GM19438 (cell line): Measurements from ENCODE around the gene NUTM2F.
"Not testable (repeated sequence)": the region's sequence is repeated elsewhere in the genome, so short reads cannot be mapped to it uniquely, and the experiment has no call there.

Experiments used
- ATAC-seq: cut with Tn5 transposase; IDR thresholded peaks from one replicate; pipeline ENCODE4 v1.9.1; 2021; ENCODE audit warnings: low read depth; ENCODE audit not compliant: unreplicated experiment

NUTM2F gene, protein sequence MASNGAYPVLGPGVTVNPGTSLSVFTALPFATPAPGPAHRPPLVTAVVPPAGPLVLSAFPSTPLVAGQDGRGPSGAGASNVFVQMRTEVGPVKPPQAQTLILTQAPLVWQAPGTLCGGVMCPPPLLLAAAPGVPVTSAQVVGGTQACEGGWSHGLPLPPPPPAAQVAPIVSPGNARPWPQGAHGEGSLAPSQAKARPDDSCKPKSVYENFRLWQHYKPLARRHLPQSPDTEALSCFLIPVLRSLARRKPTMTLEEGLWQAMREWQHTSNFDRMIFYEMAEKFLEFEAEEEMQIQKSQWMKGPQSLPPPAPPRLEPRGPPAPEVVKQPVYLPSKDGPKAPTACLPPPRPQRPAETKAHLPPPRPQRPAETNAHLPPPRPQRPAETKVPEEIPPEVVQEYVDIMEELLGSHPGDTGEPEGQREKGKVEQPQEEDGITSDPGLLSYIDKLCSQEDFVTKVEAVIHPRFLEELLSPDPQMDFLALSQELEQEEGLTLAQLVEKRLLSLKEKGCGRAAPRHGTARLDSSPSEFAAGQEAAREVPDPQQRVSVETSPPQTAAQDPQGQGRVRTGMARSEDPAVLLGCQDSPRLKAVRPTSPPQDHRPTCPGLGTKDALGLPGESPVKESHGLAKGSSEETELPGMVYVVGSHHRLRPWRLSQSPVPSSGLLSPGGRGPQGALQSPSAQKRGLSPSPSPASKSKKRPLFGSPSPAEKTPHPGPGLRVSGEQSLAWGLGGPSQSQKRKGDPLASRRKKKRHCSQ

DNA sequence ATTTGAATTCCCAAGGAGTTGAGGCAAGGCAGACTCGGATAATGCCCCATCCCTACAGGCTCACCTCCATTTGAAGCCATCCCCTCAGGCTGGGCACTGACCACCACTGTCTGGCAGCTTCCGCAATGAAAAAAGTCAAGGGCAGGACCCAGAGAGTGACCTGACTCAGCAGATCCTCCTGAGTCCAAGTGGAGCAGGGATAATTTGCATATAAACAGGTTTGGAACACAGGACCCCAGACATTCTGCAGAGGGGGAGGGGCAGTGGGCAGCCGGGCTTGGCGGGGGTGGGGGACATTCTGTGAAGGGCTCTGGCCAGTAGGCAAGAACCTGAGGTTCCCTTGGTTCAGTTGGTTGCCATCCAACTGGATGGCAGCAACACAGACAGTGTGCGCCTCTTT lies at the start of gene NUTM2F:
Gene NUTM2F, minus strand, starts transcription at position 101 of the 400 bp plus-strand sequence. Its CDS starts 21 bp downstream, at position 80.
- ATAC-seq, result not testable (repeated sequence)

DNA sequence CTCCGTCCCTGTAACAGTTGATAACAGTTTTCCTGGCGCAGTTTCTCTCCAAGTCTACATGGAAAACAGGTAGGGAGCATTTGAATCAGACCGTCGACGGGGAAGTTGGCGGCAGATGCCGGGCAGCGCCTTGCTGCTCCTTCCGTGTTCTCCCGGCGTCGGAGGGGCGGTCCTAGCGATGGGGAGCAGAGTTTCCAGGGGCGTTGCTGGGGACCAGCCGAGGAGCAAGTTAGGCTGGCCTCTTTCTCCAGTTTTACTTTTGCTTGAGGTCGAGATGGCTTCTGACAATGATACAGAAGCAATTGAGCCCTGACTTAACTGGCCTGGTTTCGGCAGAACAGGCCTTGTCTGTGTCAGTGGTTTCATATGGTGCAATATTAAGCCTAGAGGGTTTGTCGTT lies 46.8 kb upstream of the NUTM2F start:
- peak; percentile 55 for ATAC-seq

DNA sequence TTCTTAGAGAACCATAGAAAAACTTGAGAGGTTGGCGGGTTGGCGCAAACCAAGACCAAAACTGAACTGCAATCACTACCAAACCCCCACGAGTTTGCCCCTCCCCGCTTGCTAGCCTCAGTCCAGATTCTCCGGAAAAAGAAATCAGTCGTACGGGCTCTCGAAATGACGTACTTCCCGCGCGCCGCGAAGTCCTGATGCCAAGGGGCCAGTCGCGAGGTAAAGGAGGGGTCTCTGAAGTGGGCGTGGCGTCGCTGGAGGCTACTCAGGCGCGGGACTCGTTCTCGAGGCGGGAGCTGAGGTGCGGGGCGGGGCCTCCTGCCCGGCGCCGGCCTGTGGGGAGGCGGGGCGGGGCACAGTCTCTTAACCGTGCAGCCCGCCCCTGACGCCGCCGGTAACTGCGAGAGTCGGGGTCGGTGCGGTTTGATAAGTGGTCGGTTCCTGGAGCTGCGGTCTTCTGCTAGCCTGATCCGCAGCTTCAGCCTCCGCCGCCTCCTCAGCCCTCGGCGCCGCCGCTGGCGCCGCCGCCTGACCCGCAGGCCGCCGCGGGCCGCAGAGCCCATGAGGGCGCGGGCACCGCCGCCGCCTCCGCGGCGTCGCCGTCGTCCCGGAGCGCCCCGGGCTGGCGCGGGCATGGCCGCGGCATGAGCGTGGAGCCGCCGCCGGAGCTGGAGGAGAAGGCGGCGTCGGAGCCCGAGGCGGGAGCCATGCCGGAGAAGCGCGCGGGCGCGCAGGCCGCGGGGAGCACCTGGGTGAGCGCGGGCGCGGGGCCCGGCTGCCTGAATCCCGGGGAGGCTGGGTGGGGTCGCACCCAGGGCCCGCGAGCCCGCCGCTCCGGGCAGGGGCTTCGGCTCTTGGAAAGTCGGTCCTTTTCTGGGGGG lies 46.0 kb upstream of the NUTM2F start:
- ATAC-seq, result peak; percentile 85

DNA sequence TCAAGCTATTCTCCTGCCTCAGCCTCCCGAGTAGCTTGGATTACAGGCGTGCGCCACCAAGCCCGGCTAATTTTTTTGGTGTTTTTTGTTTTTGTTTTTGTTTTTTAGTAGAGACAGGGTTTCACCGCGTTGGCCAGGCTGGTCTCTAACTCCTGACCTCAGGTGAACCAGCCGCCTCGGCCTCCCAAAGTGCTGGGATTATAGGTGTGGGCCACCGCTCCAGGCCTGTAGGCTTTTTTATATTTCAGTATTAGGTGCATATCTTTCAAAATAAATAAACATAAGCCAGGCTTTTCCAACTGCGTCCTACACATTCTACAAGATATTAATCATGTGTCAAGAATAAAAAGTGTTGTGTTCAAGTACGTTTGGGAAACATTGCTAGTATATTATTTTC lies 45.3 kb upstream of the NUTM2F start:
- ATAC-seq, result not testable (repeated sequence)

DNA sequence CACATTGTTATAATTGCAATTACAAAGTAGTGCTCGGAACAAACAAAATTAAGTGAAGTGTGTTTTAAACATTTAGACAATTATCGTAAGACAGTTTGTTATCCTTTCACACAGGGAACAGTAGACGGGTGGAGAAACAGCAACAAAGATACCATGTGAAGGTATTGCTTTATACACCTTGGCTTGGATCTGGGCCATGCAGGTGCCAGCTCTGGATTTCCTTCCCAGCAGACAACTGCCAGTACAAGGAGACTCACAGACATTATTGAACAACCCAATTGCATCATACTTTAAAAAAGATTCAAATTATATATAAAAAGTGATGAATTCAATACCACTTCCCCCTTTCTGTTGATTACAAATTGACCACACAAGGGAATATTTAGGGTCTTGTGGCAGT lies 41.8 kb upstream of the NUTM2F start:
- ATAC-seq, result not testable (repeated sequence)

DNA sequence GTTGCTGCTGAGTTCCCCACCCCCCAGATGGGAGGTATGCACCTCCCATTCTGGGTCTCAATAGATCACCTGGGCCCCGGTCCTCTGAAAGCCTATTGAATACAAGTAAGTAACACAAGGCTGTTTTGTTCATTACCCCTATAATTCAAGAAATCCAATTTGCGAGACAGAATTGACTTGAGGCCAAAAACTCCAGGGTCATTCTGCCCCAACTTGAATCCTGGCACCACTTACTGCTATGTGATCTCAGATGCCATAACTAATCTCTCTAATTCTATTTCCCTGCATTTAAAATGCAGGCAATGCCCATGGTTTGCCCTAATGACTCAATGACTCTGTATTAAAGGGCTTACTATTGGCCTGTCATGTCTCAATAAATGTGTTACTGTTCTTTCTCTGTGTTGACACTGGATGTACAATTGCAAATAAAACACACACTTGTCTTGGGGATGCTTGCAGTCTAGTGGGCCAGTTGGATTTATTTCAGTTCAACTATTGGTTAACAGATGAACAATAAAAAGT lies 35.7 kb upstream of the NUTM2F start:
- not testable (repeated sequence) for ATAC-seq

DNA sequence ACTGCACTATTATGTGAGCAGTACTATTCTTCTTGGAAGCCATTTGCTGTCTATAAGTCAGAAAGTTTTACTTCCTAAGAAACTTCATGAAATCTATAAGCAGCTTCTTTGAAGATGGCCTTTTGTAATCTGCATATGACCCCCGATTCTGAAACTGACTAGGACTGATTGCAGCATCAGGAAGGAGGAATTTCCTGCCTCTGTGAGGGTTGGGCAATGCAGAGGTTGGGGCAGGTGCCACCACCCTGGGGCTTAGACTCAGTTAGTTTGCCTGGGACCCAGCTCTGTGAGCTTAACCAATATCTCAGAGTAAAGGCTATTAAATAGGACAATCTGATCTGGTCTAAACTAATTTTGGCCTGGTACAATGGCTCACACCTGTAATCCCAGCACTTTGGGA lies 28.7 kb upstream of the NUTM2F start:
- ATAC-seq, result not testable (repeated sequence)

DNA sequence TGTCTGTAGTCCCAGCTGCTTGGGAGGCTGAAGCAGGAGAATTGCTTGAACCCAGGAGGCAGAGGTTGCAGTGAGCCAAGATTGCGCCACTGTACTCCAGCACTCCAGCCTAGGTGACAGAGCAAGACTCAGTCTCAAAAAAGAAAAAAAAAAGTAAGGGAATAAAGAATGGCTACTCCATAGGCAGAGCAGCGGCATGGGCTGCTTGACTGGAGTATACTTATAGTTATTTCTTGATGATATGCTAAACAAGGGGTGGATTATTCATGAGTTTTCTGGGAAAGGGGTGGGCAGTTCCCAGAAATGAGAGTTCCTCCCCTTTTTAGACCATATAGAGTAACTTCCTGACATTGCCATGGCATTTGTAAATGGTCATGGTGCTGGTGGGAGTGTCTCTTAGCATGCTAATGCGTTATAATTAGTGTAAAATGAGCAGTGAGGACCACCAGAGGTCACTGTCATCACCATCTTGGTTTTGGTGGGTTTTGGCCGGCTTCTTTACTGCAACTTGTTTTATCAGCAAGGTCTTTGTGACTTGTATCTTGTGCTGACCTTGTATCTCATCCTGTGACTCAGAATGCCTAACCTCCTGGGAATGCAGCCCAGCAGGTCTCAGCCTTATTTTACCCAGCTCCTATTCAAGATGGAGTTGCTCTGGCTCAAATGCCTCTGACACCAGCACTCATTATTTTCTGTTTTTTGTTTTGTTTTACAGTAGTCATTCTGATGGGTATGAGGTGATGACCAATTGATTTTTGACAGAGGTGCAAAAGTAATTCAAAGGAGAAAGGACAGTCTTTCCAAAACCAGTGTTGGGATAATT lies 23.7 kb upstream of the NUTM2F start:
- not testable (repeated sequence) for ATAC-seq

DNA sequence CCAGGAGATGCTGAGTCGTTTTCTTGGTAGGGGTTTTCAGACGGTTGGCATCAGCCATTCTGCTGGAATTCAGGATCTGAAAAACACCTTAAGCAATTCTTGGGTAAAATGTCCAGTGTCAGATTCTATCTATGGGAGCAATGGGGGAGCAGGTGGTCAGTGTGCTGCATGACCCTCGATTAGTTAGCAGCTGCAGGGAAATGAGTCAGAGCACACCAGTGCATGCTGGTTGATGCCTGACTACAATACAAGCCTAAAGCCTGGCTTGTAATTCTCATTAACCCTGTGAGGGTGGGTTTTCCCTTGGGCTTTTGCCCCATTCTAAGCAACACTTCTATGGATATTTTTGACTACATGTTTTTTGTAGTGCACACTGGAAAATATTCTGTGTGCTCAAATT lies 20.3 kb upstream of the NUTM2F start:
- not testable (repeated sequence) for ATAC-seq

DNA sequence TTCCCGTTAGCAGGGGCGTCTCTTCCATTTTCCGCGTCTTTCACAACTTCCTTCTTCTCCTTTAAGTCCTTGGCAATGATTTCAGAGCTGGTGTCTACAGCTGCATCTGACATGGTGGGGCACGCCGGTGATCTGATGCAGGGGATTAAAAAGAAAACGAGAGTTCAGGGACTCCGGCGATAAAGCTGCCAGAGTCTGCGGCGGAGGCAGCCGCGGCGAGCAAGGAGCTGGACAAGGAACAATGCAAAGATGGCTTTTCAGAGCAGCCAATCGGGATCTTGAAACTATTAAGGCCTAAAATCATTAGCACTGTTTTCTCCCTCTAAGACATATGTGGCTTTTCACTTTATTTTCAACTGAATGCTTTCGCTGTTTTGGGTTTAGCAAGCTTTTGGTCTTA lies 19.0 kb upstream of the NUTM2F start:
- ATAC-seq, result not testable (repeated sequence)

DNA sequence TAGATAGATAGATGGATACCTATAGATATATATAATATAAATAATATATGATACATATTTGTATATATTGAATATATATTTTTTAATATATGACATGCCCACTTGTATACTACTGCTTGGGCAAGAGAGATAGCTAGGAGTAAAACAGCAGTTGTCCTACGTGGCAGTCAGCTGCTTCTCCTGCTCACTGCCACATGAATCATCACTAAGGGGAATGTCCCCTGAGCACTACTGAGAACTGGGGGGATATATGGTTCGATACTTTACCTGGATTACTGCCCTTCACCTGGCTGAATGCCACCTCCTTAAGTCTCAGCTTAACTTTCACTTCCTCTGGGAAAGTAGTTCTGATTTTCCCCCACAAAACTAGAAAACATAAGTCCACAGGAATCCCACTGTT lies 13.3 kb upstream of the NUTM2F start:
- ATAC-seq, result not testable (repeated sequence)

DNA sequence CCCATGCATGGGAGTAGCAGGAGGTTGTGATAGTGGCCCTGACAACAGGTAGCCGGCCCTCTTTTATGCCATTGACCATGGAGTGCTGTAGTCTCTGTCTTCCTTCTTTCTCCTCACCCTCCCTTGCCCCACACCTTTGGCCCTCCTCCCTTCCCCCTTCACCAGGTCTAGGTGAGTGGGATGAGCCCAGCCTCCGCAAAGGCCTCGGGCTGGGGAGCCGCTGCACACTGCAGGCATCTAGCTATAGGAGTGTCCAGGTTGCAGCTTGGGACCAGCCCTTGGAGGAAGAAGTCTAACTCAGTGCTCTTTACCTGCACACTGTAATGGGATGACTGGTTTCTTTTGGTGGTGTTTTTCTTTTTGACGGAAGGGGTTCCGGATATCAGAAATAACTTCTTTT lies 12.3 kb upstream of the NUTM2F start:
- ATAC-seq, result not testable (repeated sequence)

DNA sequence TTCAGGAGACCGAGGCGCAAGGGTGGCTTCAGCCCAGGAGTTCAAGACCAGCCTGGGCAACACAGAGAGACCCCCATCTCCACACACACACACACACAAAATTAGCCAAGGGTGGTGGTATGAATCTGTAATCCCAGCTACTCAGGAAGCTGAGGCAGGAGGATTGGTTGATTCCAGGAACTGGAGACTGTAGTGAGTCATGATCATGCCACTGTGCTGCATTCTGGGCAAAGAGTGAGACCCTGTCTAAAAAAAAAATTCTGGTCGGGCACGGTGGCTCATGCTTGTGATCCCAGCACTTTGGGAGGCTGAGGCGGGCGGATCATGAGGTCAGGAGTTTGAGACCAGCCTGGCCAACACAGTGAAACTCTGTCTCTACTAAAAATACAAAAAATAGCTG lies 11.2 kb upstream of the NUTM2F start:
- not testable (repeated sequence) for ATAC-seq

DNA sequence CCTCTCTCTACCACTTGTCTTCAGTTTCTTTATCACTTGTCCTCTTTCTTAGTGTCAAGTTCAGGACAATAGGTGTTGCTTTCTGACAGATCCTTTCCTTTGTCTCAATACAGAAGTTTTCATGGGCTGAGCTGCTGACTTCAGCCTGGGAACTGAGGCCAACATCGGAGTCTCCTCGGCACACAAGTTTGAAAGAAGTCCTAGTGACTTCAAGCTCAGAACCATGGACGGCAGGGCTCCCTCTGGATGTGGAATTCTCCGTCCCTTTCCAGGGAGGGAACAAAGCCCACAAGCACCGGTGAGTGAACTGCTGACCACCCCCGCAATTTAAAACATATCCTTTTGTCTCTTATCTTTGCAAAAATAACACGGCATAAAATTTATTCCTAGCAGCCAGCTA lies 10.3 kb upstream of the NUTM2F start:
- not testable (repeated sequence) for ATAC-seq

DNA sequence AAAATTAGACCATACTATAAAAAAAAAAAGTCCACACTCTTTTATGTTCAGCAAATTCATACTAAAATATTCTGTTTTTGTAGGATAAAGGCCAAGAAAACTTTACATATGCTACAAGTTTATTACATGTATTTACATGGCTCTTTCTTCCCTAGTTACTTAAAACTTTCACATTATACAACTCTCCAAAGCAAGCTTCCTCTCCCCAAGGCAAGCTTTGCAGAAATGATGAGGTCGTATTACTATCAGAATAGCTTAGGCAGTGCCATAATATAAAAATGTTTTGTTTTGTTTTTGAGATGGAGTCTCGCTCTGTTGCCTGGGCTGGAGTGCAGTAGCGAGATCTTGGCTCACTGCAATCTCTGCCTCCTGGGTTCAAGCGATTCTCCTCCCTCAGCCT lies 8.0 kb upstream of the NUTM2F start:
- ATAC-seq, result not testable (repeated sequence)

DNA sequence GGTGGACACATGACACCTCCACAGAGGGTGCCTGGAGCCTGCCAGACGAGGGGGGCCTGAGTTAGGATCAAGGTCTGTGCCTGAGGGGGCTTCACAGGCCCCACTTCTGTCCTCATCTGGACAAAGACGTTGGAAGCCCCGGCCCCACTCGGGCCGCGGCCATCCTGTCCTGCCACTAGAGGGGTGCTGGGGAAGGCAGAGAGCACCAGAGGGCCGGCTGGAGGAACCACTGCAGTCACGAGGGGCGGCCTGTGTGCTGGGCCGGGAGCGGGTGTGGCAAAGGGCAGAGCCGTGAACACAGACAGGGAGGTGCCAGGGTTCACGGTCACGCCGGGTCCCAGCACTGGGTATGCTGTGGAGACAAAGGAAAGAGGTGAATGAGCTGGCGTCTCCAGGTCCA lies 2.9 kb downstream of the NUTM2F start:
- not testable (repeated sequence) for ATAC-seq

DNA sequence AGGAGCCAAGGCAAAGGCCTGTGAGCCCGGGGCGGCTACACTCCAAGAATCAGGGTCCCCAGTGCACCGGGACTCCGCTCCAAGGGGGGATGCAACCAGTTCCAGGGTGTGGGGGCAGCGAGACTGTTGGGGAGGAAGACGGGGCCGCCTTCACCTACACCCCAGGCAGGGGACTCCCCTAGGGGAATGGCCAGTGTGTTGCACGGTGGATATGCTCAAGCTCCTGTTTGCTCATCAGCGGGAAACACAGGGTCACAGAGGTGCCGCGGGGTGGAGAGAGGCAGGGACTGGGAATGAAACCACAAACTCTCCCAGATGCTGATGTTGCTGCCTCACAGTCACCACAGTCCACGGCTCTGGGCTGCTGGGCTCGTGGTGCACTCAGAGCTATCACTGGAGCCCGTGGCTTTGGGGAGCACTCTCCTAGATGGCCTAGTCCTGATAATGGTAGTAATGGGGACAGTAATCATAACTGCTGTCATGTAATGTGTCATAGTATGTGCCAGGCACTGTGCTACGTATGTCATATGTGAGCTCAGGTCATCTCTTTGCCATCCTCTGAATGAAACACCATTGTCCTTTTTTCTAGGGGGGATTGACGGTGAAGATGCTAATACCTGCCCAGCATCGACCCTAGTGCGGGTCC lies 5.2 kb downstream of the NUTM2F start:
- not testable (repeated sequence) for ATAC-seq

DNA sequence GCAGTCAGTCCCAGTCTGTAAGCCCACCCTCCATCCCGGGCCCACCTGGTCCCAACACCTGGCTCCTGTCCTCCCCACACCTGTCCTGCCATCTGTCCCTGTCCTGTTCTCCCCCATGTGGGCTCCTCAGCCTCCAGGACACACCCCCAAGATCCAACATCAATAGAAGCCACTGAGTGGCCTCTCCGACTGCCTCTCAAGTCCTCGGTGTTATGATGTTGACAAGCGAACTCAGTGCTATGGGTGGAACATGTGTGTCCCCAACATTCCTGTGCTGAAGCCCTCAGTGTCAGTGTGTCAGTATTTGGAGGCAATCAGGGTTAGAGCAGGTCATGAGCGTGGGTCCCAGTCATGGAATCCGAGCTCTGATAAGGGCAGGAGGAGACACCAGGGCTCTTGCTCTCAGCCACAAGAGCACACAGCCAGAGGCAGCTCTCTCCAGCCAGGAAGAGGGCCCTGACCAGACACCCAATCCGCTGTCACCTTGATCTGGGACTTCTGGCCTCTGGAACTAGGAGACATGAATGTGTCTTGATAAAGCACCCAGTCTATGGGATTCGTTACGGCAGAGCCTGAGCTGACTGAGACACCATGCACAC lies 6.0 kb downstream of the NUTM2F start:
- ATAC-seq, result not testable (repeated sequence)
